Endothelial cell of umbilical vein (primary cell): ENCODE results near the gene ZNF775. TPM values are rescaled to one million over a fixed set of nuclear protein-coding genes. Genes with fewer than 3 reads are reported as not detected.

Source experiments
- BruUV-seq: library from RNA; stranded (reverse); fragments of 400-500 nt; replicated peaks from 2 replicates; lab custom pipeline; 2021; lab: Mats Ljungman, UMichigan
- CTCF ChIA-PET: fragments of 300-600, 350-600 bp; sonication (Branson Sonifier 250); formaldehyde crosslinking; loops from one replicate; lab custom pipeline; 2021; ENCODE audit warnings: antibody characterized with exemption, inconsistent platforms; lab: Charles Lee
- POLR2A ChIA-PET: fragments of 300-600, 350-600 bp; sonication (Branson Sonifier 250); formaldehyde crosslinking; loops from one replicate; lab custom pipeline; 2021; ENCODE audit warnings: antibody characterized with exemption, inconsistent platforms; lab: Charles Lee
- DNase-seq: peaks from one replicate; pipeline ENCODE4 v3.0.0-alpha.2; 2011; ENCODE audit warnings: low read depth, low spot score
- FAIRE-seq: peaks from 2 replicates; lab custom pipeline; 2011; peaks lifted over from hg19 to GRCh38; lab: Jason Lieb, UNC
- H2AFZ ChIP-seq: 2 replicates; pipeline ENCODE4 v1.6.0; 2012; ENCODE audit warnings: low read depth, low read length, control low read depth, inconsistent platforms
- H3K27ac ChIP-seq: 2 replicates; pipeline ENCODE4 v1.5.1; 2011; ENCODE audit warnings: low read depth, mild to moderate bottlenecking, control low read depth, low read length, moderate library complexity; ENCODE audit not compliant: insufficient read depth
- H3K27me3 ChIP-seq, 2 experiments: 2 replicates each; pipeline versions ENCODE4 v1.6.0 to v1.6.1; 2011; ENCODE audit warnings: low read length in 2 of 2, mixed read lengths in 1 of 2; ENCODE audit not compliant: control insufficient read depth in 2 of 2, insufficient read depth in 2 of 2
- H3K36me3 ChIP-seq, 2 experiments: 2 replicates in 1 of 2; 3 replicates in 1 of 2; pipeline ENCODE4 v1.5.1; 2011; ENCODE audit warnings: low read length in 2 of 2, mild to moderate bottlenecking in 1 of 2, moderate library complexity in 1 of 2; ENCODE audit not compliant: control insufficient read depth in 2 of 2, insufficient read depth in 2 of 2; ENCODE audit errors: extremely low read depth in 1 of 2
- H3K4me1 ChIP-seq: 3 replicates; pipeline ENCODE4 v1.5.1; 2011; ENCODE audit warnings: mild to moderate bottlenecking, low read length; ENCODE audit not compliant: control insufficient read depth, insufficient read depth; ENCODE audit errors: extremely low read depth
- H3K4me2 ChIP-seq: 2 replicates; pipeline ENCODE4 v1.6.1; 2011; ENCODE audit warnings: low read length, control low read depth, mixed read lengths; ENCODE audit not compliant: insufficient read depth
- H3K4me3 ChIP-seq, 3 experiments: fragments of 200-600 bp in 1 of 3; sonication (generic), shearing (Covaris generic) in 1 of 3; replicated peaks in 1 of 3; 2 replicates each; pipeline ENCODE4 v1.5.1; 2011 to 2016; ENCODE audit warnings: control low read depth in 3 of 3, low read length in 3 of 3, mild to moderate bottlenecking in 2 of 3, inconsistent platforms in 1 of 3, low read depth in 1 of 3, moderate library complexity in 1 of 3; ENCODE audit not compliant: insufficient read depth in 1 of 3
- H3K79me2 ChIP-seq: 2 replicates; pipeline ENCODE4 v1.6.0; 2012; ENCODE audit warnings: low read length, inconsistent platforms; ENCODE audit not compliant: control insufficient read depth, insufficient read depth
- H3K9ac ChIP-seq: replicated peaks from 2 replicates; pipeline ENCODE3; 2011; ENCODE audit warnings: low read length, control low read depth; ENCODE audit not compliant: insufficient read depth; ENCODE audit errors: extremely low read depth
- H3K9me1 ChIP-seq: replicated peaks from 3 replicates; pipeline ENCODE4 v1.6.0; 2011; ENCODE audit warnings: mild to moderate bottlenecking, low read length; ENCODE audit not compliant: control insufficient read depth, insufficient read depth; ENCODE audit errors: extremely low read depth
- H3K9me3 ChIP-seq: replicated peaks from 2 replicates; pipeline ENCODE4 v1.5.1; 2012; ENCODE audit warnings: low read length, inconsistent platforms; ENCODE audit not compliant: control insufficient read depth, insufficient read depth
- H4K20me1 ChIP-seq: replicated peaks from 2 replicates; pipeline ENCODE3; 2011; ENCODE audit warnings: mild to moderate bottlenecking, low read length; ENCODE audit not compliant: control insufficient read depth, insufficient read depth; ENCODE audit errors: extremely low read depth
- CTCF ChIP-seq, 2 donors: IDR thresholded peaks; 1 replicate in 1 of 2; 2 replicates in 1 of 2; pipeline ENCODE4 v1.5.1; 2011; ENCODE audit warnings: low read length in 2 of 2, mild to moderate bottlenecking in 2 of 2, moderate library complexity in 2 of 2, control low read depth in 1 of 2, inconsistent platforms in 1 of 2, low read depth in 1 of 2; ENCODE audit not compliant: insufficient read depth in 1 of 2; ENCODE audit errors: extremely low read depth in 1 of 2
- EZH2 ChIP-seq: IDR thresholded peaks from 2 replicates; pipeline ENCODE4 v1.6.1; 2012; ENCODE audit warnings: borderline replicate concordance, low read depth, mild to moderate bottlenecking, moderate library complexity, low read length, inconsistent platforms; ENCODE audit not compliant: severe bottlenecking
- GATA2 ChIP-seq: IDR thresholded peaks from 2 replicates; pipeline ENCODE4 v1.7.0; 2011; ENCODE audit warnings: low read depth, mild to moderate bottlenecking, moderate library complexity, mixed read lengths, low read length; ENCODE audit not compliant: insufficient read length, insufficient read depth
- JUN ChIP-seq: IDR thresholded peaks from 2 replicates; pipeline ENCODE4 v1.6.1; 2011; ENCODE audit warnings: borderline replicate concordance, low read depth; ENCODE audit not compliant: insufficient read length, insufficient read depth
- MAX ChIP-seq: IDR thresholded peaks from 2 replicates; pipeline ENCODE4 v1.6.1; 2011; ENCODE audit not compliant: insufficient read depth, insufficient read length
- MYC ChIP-seq: IDR thresholded peaks from one replicate; pipeline ENCODE4 v1.6.1; 2011; ENCODE audit warnings: mild to moderate bottlenecking, low read depth, low read length
- POLR2AphosphoS5 ChIP-seq: IDR thresholded peaks from 2 replicates; pipeline ENCODE4 v1.6.1; 2012; ENCODE audit warnings: low read depth, mild to moderate bottlenecking, control low read depth, low read length, moderate library complexity; ENCODE audit not compliant: insufficient read depth
- dilution Hi-C: fragments of 300-500 bp; cut with MboI; formaldehyde crosslinking; loops from one replicate; pipeline ENCODE4 v1.15.0; 2019; ENCODE audit warnings: low sequenced_read_pairs; ENCODE audit not compliant: extremely low pct_ligation_motif_present
- intact Hi-C: fragments of 100-400 bp; cut with micrococcal nuclease; formaldehyde crosslinking; loops from one replicate; pipeline ENCODE4 v1.10.0; 2022
- polyA plus RNA-seq, 4 experiments: library from polyadenylated mRNA; depleted of rRNA in 3 of 4; stranded (reverse) in 3 of 4; unstranded in 1 of 4; fragments of >200 nt; gene quantifications; 2 replicates each; pipeline versions ENCODE4 v1.2.1 to v1.2.3, GENCODE V29; 2011 to 2012; ENCODE audit warnings: missing spikeins in 1 of 4
- total RNA-seq: library from RNA; stranded (reverse); gene quantifications from 2 replicates; pipeline ENCODE4 v1.2.3, GENCODE V29; 2021

ZNF775 gene
- total and polyA plus RNA-seq, 2 donors (not counting 3 experiments of a cell fraction or from before 2014, with no cell fraction given): 5.8 to 8.3 TPM

GRCh38 chr7:150337179-150337578, 42.0 kb upstream of the ZNF775 start:
- no TSS peak for BruUV-seq
- ChIA-PET POLR2A (no interaction called here), CTCF (no interaction called here)
- dilution Hi-C loops: no loop called here
- FAIRE-seq: no peak
- H3K4me2 ChIP-seq: no peak overlapping the region
- H3K4me1 ChIP-seq: no peaks in the 10 kb centered on the region
- H3K9ac ChIP-seq: no peak overlapping the region
- H3K27ac ChIP-seq: no peak overlapping the region
- H2AFZ ChIP-seq: no peak overlapping the region
- no peaks in the 10 kb centered on the region for H3K9me1 ChIP-seq
- DNase-seq: no peak
- H4K20me1 ChIP-seq: no peaks in the 10 kb centered on the region
- intact Hi-C loops: no loop called here
- TF ChIP-seq CTCF (IDR thresholded peaks at IDR 0.05; ENCODE audit: extremely low read depth in 1 of 2, insufficient read depth in 1 of 2, low read depth in 1 of 2, low read length in 2 of 2): no peak
- no peak for TF ChIP-seq POLR2AphosphoS5
- no peak for TF ChIP-seq GATA2
- no peak for TF ChIP-seq EZH2
- no peak for TF ChIP-seq MYC
- TF ChIP-seq JUN: no peak
- no peak for TF ChIP-seq MAX
- H3K79me2 ChIP-seq: no peaks in the 10 kb centered on the region
- H3K36me3 ChIP-seq: no peaks in the 10 kb centered on the region
- peaks cover 16 to 19% of the 10 kb centered on the region in 2 experiments for H3K27me3 ChIP-seq
- H3K9me3 ChIP-seq: no peaks in the 10 kb centered on the region
- H3K4me3 ChIP-seq: no peak overlapping the region
